K562 (cell line): ENCODE results near the gene ABHD16B. TPM values are rescaled to one million over a fixed set of nuclear protein-coding genes. Genes with fewer than 3 reads are reported as not detected.

Experiments
- ATAC-seq: fragments of 200-7000 bp; cut with Tn5 transposase; 3 replicates; pipeline ENCODE4 v1.9.1; 2020; ENCODE audit warnings: moderate library complexity
- BruUV-seq: library from RNA; stranded (reverse); fragments of 400-500 nt; replicated peaks from 2 replicates; lab custom pipeline; 2021; lab: Mats Ljungman, UMichigan
- CTCF ChIA-PET: fragments of 300-600 bp; formaldehyde crosslinking; extraction: SDS; loops from one replicate; lab custom pipeline; 2021; ENCODE audit warnings: low intra/inter-chr PET ratio; lab: Yijun Ruan, JAX
- POLR2A ChIA-PET: fragments of 300-600, 350-650 bp; sonication (Branson Sonifier 250); formaldehyde crosslinking; extraction: SDS; loops from one replicate; lab custom pipeline; 2021; ENCODE audit warnings: antibody characterized with exemption, inconsistent platforms; lab: Yijun Ruan, JAX
- DNase-seq, 4 experiments: peaks; one replicate each; pipeline versions ENCODE4 v3.0.0 to v3.0.0-alpha.2; 2011 to 2018; ENCODE audit warnings: low spot score in 3 of 4, mixed read lengths in 3 of 4; ENCODE audit errors: extremely low read depth in 1 of 4
- FAIRE-seq: peaks from 2 replicates; lab custom pipeline; 2011; peaks lifted over from hg19 to GRCh38; lab: Jason Lieb, UNC
- H2AFZ ChIP-seq: 2 replicates; pipeline ENCODE4 v1.6.0; 2011; ENCODE audit warnings: low read depth, low read length, control low read depth, inconsistent platforms
- H3K27ac ChIP-seq: fragments of 200-600 bp; 3 replicates; pipeline ENCODE4 v1.8.0; 2011; ENCODE audit warnings: low read depth, mild to moderate bottlenecking, control low read depth, inconsistent platforms, low read length, moderate library complexity, mixed read lengths; ENCODE audit errors: extremely low read depth
- H3K27me3 ChIP-seq, 2 experiments: fragments of 300-600 bp in 1 of 2; 2 replicates in 1 of 2; 3 replicates in 1 of 2; pipeline versions ENCODE4 v1.6.0 to v1.8.0; 2011; ENCODE audit warnings: inconsistent platforms in 2 of 2, low read length in 2 of 2, mild to moderate bottlenecking in 1 of 2, mixed read lengths in 1 of 2, moderate library complexity in 1 of 2; ENCODE audit not compliant: control insufficient read depth in 2 of 2, insufficient read depth in 2 of 2
- H3K36me3 ChIP-seq: fragments of 300-600 bp; 3 replicates; pipeline ENCODE4 v1.8.0; 2011; ENCODE audit warnings: mild to moderate bottlenecking, low read length, inconsistent platforms; ENCODE audit not compliant: control insufficient read depth, insufficient read depth
- H3K4me1 ChIP-seq, 2 experiments: fragments of 200-600 bp in 1 of 2; replicated peaks in 1 of 2; 2 replicates in 1 of 2; 3 replicates in 1 of 2; pipeline versions ENCODE4 v1.5.1 to v1.8.0; 2011; ENCODE audit warnings: inconsistent platforms in 2 of 2, low read length in 2 of 2, mild to moderate bottlenecking in 1 of 2, mixed read lengths in 1 of 2, moderate library complexity in 1 of 2; ENCODE audit not compliant: control insufficient read depth in 2 of 2, insufficient read depth in 2 of 2
- H3K4me2 ChIP-seq: 2 replicates; pipeline ENCODE4 v1.6.1; 2011; ENCODE audit warnings: low read length, control low read depth, inconsistent platforms, mixed read lengths; ENCODE audit not compliant: insufficient read depth
- H3K4me3 ChIP-seq: fragments of 200-600 bp; sonication (generic), shearing (Covaris generic); 2 replicates; pipeline ENCODE4 v1.5.1; 2016; ENCODE audit warnings: control low read depth, inconsistent platforms
- H3K79me2 ChIP-seq: fragments of 200-600 bp; 3 replicates; pipeline ENCODE4 v1.8.0; 2011; ENCODE audit warnings: low read length, inconsistent platforms; ENCODE audit not compliant: control insufficient read depth, insufficient read depth
- H3K9ac ChIP-seq, 2 experiments: 2 replicates each; pipeline versions ENCODE4 v1.6.0 to v1.6.1; 2011; ENCODE audit warnings: low read depth in 2 of 2, low read length in 2 of 2, control low read depth in 1 of 2, inconsistent platforms in 1 of 2, mild to moderate bottlenecking in 1 of 2, mixed read lengths in 1 of 2; ENCODE audit not compliant: insufficient read depth in 1 of 2
- H3K9me1 ChIP-seq: one replicate; pipeline ENCODE4 v1.6.0; 2011; ENCODE audit warnings: inconsistent platforms, mild to moderate bottlenecking, low read length, moderate library complexity; ENCODE audit not compliant: control insufficient read depth, insufficient read depth
- H3K9me3 ChIP-seq: replicated peaks from 2 replicates; pipeline ENCODE4 v1.5.1; 2011; ENCODE audit warnings: low read depth, low read length, inconsistent platforms; ENCODE audit not compliant: control insufficient read depth, insufficient read depth
- H4K20me1 ChIP-seq: replicated peaks from 2 replicates; pipeline ENCODE4 v1.6.1; 2011; ENCODE audit warnings: low read length, inconsistent platforms, mixed read lengths; ENCODE audit not compliant: control insufficient read depth, insufficient read depth
- ARID2 ChIP-seq: fragments of 450-650 bp; IDR thresholded peaks from 2 replicates; pipeline ENCODE4 v1.6.1; 2017; ENCODE audit warnings: antibody characterized with exemption, mild to moderate bottlenecking
- HMG20B ChIP-seq: fragments of 250-450 bp; sonication (Bioruptor Pico); IDR thresholded peaks from 2 replicates; pipeline ENCODE4 v1.5.0; 2021; ENCODE audit warnings: mild to moderate bottlenecking
- HNRNPL ChIP-seq: fragments of 200-400 bp; formaldehyde crosslinking; IDR thresholded peaks from 2 replicates; pipeline ENCODE4 v1.6.1; 2017; ENCODE audit warnings: low read depth, mild to moderate bottlenecking, low read length
- MEIS2 ChIP-seq: fragments of 450-650 bp; IDR thresholded peaks from 2 replicates; pipeline ENCODE4 v1.6.1; 2014; ENCODE audit warnings: mild to moderate bottlenecking; ENCODE audit not compliant: partially characterized antibody
- NFIX ChIP-seq: fragments of 250-450 bp; sonication (Bioruptor Pico); IDR thresholded peaks from 2 replicates; pipeline ENCODE4 v1.4.0; 2020; ENCODE audit warnings: low read depth, mild to moderate bottlenecking, moderate library complexity
- RBM39 ChIP-seq: fragments of 200-400 bp; formaldehyde crosslinking; optimal IDR thresholded peaks from 2 replicates; pipeline ENCODE3; 2018; ENCODE audit warnings: low read depth, low read length
- RNF2 ChIP-seq: sonication (generic); IDR thresholded peaks from 2 replicates; pipeline ENCODE4 v1.6.1; 2016
- TCFL5 ChIP-seq: fragments of 250-450 bp; sonication (Bioruptor Pico); conservative IDR thresholded peaks from 2 replicates; pipeline ENCODE4 v1.6.1; 2021; ENCODE audit warnings: mild to moderate bottlenecking, moderate library complexity, matching md5 sums
- ZNF184 ChIP-seq: sonication (generic); formaldehyde crosslinking; IDR thresholded peaks from 2 replicates; pipeline ENCODE4 v1.5.0; 2020; ENCODE audit warnings: missing genetic modification reagents
- ZSCAN29 ChIP-seq: fragments of 450-650 bp; IDR thresholded peaks from 2 replicates; pipeline ENCODE4 v1.6.1; 2017
- WGBS: fragments of 100-300 bp; shearing (Covaris generic); methylation state at CpG from one replicate; pipeline ENCODE4 v1.1.6; 2016; ENCODE audit warnings: low coverage, mixed read lengths; ENCODE audit not compliant: insufficient coverage; ENCODE audit errors: missing lambda C conversion rate; 5-methylcytosine and 5-hydroxymethylcytosine counted together
- in situ Hi-C: fragments of 300-500 bp; cut with MboI; formaldehyde crosslinking; loops from 4 replicates; pipeline ENCODE4 v1.15.0; 2018; ENCODE audit warnings: inconsistent platforms, mixed read lengths
- intact Hi-C: fragments of 100-400 bp; cut with micrococcal nuclease; formaldehyde crosslinking; loops from 2 replicates; pipeline ENCODE4 v1.14.2; 2022
- polyA plus RNA-seq, 8 experiments: library from polyadenylated mRNA; depleted of rRNA in 4 of 8; stranded (reverse) in 5 of 8; unstranded in 3 of 8; fragments of >200 nt; fragmentation: Nextera tagmentation in 2 of 8; fragmentation: Illumina TruSeq in 1 of 8; extraction: Ambion mirVana in 2 of 8; extraction: Trizol in 1 of 8; gene quantifications; 2 replicates each; pipeline versions ENCODE4 v1.2.1 to v1.2.3, GENCODE V29; 2011 to 2014; ENCODE audit warnings: inconsistent platforms in 1 of 8, missing spikeins in 1 of 8
- total RNA-seq, 7 experiments: library from RNA; depleted of rRNA in 6 of 7; stranded (reverse); fragments of >200 nt in 6 of 7; fragmentation: Illumina TruSeq in 2 of 7; extraction: Trizol in 2 of 7; gene quantifications; 2 replicates each; pipeline versions ENCODE4 v1.2.1 to v1.2.3, GENCODE V29; 2011 to 2021; ENCODE audit warnings: low replicate concordance in 1 of 7
- TF ChIP-seq, protein P1 (sequence below): fragments of 250-450 bp; sonication (Bioruptor Pico); IDR thresholded peaks from 2 replicates; pipeline ENCODE4 v1.4.0; 2020; ENCODE audit warnings: mild to moderate bottlenecking, moderate library complexity
- TF ChIP-seq, protein P2 (sequence below), 2 experiments: IDR thresholded peaks in 1 of 2; conservative IDR thresholded peaks in 1 of 2; 2 replicates each; pipeline ENCODE4 v1.6.1; 2016; ENCODE audit warnings: low read depth in 2 of 2, mild to moderate bottlenecking in 1 of 2, missing compliant biosample characterization in 1 of 2, missing genetic modification characterization in 1 of 2, moderate library complexity in 1 of 2
- TF ChIP-seq, protein P3 (sequence below): sonication (generic); formaldehyde crosslinking; IDR thresholded peaks from 2 replicates; pipeline ENCODE4 v1.8.1; 2023; ENCODE audit warnings: missing genetic modification reagents, mild to moderate bottlenecking, borderline replicate concordance

The ABHD16B gene
- total and polyA plus RNA-seq, 9 of the 15 experiments (the other 6 are each of a cell fraction or from before 2014, with no cell fraction given) = not detected

DNA sequence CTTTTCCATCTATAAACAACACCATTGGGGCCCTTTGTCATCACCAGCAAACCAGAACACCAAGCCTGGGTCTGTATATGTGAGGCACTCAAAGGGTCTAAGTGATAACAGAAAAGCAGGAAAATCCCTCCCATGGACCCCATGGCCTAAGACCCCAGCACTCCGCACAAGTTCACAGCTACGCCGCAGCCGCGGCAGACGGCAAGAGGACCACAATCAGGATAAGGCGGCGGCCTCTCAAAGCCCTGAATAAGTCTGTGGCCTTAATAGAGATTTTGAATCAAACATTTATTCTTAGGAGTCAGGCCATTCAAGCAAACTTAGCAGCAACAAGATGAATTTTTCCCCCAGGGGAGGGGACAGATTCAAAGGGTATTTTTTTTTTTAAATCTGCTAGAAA lies 33.2 kb upstream of the ABHD16B start (continued):
- TF ChIP-seq, protein P1, sequence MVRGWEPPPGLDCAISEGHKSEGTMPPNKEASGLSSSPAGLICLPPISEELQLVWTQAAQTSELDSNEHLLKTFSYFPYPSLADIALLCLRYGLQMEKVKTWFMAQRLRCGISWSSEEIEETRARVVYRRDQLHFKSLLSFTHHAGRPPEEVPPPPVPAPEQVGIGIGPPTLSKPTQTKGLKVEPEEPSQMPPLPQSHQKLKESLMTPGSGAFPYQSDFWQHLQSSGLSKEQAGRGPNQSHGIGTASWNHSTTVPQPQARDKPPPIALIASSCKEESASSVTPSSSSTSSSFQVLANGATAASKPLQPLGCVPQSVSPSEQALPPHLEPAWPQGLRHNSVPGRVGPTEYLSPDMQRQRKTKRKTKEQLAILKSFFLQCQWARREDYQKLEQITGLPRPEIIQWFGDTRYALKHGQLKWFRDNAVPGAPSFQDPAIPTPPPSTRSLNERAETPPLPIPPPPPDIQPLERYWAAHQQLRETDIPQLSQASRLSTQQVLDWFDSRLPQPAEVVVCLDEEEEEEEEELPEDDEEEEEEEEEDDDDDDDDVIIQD (CRISPR knock-in tag) = no peak
- TF ChIP-seq RBM39 (no peak), ZNF184 (CRISPR knock-in tag) (no peak), RNF2 (no peak), ZSCAN29 (no peak)

DNA sequence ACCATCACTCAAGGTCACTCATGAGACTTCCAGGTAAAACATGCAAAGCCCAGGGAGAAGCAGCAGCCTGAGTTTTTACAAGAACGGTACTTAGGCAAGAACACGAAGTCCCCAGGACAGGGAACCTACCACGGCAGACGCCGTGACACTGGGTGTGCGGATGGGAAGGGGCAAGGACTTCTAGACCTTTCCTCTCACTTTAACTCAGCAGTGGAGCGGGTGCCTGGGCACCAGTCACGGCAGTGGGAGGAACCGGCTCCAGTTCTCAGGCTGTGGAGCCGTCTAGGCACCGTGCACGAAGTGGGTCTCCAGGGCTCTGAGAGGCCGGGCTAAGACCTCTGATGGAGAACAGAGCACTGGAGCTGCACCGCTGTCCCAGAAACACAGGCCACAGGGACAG lies 32.8 kb upstream of the ABHD16B start:
- Histone ChIP-seq H3K36me3 (no peaks in the 10 kb centered on the region), H3K4me3 (no peak overlapping the region), H3K27ac (no peak overlapping the region), H3K4me2 (no peak overlapping the region), H3K9ac (no peak overlapping the region), H4K20me1 (0 out of 2 replicates have a peak, but pooled peaks cover 10% of the 10 kb centered on the region), H3K27me3 (peaks cover 12 to 28% of the 10 kb centered on the region in 2 experiments; a peak in 4 of 5 replicates), H3K4me1 (peaks cover under 1 to 44% of the 10 kb centered on the region in 2 experiments; a peak in 4 of 5 replicates), H3K9me1 (no peaks in the 10 kb centered on the region), H3K79me2 (no peaks in the 10 kb centered on the region), H3K9me3 (no peaks in the 10 kb centered on the region), H2AFZ (no peak overlapping the region)
- FAIRE-seq (no peak), DNase-seq (no peak), ATAC-seq (no peak)
- ChIA-PET CTCF (no interaction called here), POLR2A (no interaction called here)
- WGBS = 47% methylated on average over 13 of the region's 14 CpGs
- in situ Hi-C loops (no loop called here), intact Hi-C loops (no loop called here)
- no TSS peak for BruUV-seq
- TF ChIP-seq NFIX (CRISPR knock-in tag) (no peak), ARID2 (no peak), HNRNPL (no peak), MEIS2 (no peak), TCFL5 (CRISPR knock-in tag) (no peak), HMG20B (CRISPR knock-in tag) (no peak)
- TF ChIP-seq, protein P2, sequence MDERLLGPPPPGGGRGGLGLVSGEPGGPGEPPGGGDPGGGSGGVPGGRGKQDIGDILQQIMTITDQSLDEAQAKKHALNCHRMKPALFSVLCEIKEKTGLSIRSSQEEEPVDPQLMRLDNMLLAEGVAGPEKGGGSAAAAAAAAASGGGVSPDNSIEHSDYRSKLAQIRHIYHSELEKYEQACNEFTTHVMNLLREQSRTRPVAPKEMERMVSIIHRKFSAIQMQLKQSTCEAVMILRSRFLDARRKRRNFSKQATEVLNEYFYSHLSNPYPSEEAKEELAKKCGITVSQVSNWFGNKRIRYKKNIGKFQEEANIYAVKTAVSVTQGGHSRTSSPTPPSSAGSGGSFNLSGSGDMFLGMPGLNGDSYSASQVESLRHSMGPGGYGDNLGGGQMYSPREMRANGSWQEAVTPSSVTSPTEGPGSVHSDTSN (CRISPR knock-in tag; IDR thresholded peaks at IDR 0.05; ENCODE audit: low read depth) = no peak
- TF ChIP-seq, protein P2 (tag; conservative IDR thresholded peaks at IDR 0.05; ENCODE audit: low read depth) = no peak
- TF ChIP-seq, protein P3, sequence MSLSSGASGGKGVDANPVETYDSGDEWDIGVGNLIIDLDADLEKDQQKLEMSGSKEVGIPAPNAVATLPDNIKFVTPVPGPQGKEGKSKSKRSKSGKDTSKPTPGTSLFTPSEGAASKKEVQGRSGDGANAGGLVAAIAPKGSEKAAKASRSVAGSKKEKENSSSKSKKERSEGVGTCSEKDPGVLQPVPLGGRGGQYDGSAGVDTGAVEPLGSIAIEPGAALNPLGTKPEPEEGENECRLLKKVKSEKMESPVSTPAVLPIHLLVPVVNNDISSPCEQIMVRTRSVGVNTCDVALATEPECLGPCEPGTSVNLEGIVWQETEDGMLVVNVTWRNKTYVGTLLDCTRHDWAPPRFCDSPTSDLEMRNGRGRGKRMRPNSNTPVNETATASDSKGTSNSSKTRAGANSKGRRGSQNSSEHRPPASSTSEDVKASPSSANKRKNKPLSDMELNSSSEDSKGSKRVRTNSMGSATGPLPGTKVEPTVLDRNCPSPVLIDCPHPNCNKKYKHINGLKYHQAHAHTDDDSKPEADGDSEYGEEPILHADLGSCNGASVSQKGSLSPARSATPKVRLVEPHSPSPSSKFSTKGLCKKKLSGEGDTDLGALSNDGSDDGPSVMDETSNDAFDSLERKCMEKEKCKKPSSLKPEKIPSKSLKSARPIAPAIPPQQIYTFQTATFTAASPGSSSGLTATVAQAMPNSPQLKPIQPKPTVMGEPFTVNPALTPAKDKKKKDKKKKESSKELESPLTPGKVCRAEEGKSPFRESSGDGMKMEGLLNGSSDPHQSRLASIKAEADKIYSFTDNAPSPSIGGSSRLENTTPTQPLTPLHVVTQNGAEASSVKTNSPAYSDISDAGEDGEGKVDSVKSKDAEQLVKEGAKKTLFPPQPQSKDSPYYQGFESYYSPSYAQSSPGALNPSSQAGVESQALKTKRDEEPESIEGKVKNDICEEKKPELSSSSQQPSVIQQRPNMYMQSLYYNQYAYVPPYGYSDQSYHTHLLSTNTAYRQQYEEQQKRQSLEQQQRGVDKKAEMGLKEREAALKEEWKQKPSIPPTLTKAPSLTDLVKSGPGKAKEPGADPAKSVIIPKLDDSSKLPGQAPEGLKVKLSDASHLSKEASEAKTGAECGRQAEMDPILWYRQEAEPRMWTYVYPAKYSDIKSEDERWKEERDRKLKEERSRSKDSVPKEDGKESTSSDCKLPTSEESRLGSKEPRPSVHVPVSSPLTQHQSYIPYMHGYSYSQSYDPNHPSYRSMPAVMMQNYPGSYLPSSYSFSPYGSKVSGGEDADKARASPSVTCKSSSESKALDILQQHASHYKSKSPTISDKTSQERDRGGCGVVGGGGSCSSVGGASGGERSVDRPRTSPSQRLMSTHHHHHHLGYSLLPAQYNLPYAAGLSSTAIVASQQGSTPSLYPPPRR = no peak
